ENCODE results near the gene DUSP2.
"Not testable (repeated sequence)": the region's sequence is repeated elsewhere in the genome, so short reads cannot be mapped to it uniquely, and the experiment has no call there.

The DUSP2 gene

DNA sequence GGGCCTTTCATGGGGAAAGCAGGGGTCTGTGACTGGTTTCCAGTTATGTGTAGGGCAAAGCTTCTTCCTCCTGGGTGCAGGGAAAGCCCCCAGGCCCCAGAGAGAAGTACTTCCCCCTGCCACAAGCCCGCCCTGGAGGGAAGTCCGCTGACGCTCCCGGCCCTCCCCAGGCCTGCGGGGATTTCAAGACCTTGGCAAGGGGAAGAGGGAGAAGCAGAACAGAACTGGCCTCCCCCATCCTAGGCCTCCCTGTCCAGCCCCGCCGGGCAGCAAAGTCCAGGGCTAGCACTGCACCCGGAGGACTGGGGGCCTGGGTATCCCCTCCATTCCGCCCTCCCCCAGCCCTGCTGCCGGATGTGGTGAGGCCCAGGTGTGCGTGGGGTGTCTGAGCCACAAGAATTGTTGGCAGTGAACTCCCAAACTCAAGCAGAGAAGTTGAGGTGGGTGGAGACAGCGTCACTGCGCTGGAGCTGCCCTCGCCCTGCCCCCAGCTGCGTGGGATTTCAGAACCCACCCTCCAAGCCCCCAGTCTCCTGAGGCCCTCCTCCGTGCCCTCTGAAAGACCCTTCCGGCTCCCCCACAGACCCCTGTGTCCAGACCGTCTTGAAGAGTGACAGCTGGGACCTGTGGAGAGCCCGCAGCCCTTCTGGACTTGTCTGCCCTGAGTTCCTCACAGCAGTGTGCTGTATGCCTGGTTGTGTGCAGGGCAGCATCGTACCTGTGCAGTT lies 1.1 kb upstream of the DUSP2 start:
- DNase-seq: peak; percentile 92

DNA sequence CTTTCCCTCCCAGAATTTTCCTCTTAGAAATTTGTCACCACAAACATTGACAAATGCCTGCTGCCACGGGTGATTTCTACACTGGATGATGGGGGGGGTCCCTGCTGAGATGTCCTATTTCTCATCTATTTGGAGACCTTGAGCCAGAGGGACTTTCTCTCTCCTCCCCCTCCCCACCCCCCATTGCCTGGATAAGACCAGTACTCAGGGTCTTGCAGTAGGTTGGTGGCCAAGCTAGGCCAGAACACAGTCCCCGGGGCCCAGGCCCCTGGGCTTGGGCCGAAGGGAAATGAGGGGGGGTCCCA lies 560 bp upstream of the DUSP2 start:
- no peak for DNase-seq

DNA sequence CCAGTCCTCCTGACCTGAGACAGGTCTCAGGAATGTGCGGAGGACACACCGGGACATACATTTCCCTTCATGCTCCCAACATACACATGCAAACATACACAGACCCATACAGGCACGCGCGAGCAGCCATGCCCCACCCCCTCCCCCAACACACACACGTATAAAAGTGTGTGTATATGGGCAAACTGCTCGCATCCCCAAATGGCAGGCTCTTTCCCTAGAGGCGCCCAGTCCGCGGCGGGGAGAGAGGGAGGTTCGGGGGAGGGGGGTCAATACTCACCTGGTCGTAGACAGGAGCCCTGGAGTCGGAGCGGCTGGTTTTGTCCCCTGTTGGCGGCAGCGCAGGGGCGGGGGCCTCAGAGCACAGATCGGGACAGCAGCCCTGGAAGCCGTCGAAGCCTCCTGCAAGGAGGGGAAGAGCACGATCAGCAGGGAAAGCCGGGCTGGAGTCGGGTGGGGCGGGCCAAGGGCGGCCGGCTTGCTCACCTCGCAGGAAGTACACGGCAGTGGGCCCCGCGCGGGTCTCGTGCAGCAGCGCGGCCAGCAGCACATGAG lies 682 bp downstream of the DUSP2 start:
- peak; percentile 80 for DNase-seq

DNA sequence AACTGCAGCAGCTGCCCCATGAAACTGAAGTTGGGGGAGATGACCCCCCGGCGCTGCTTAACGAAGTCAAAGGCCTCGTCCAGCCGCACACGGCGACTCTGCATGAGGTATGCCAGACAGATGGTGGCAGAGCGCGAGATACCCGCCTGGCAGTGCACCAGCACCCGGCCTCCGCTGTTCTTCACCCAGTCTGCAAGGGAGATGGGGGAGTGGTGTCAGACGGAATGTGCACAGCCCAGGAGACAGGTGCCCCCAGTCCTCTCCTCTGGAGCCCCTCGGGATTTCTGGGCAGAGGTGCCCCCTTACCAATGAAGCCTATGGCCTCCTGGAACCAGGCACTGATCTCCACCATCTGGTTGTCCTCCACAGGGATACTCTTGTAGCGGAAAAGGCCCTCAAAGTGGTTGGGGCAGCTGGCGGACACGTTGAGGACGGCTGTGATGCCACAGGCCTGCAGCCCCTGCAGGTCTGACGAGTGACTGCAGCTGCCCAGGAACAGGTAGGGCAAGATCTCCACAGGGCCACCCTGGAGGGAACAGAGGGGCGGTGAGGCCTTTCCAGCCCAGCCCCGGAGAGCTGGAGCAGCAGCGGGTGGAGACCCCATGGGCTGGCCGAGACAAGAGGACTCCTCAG lies 1.3 kb downstream of the DUSP2 start:
- peak; percentile 80 for DNase-seq

DNA sequence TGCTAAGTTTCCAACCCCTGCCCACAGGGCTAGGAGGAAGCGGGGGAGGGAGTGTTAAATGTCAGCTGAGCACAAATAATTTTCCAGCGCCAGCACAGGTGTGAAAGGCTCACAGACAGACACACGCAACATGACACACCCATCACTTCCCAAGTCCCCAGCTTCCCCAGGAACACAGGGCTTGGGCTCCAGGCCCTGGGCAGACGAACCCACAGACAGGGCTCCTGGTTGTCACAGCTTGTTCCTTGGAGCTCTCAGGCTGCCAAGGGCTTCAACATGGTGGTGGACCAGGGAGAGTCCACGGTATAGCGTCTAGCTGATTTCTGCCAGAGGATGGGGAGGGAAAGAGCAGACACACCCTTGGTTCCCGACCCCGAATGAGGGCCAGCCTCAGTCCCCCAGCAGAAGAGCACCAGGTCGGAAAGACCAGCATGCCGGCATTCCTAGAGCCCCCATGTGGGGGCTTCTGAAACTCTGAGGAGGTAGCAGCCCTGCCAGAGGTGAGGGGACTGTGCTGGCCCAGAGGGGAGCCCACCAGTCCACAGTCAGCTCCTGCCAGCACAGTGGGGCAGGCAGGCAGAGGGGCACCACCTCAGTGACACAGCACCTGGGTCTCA lies 1.9 kb downstream of the DUSP2 start:
- DNase-seq: no peak

DNA sequence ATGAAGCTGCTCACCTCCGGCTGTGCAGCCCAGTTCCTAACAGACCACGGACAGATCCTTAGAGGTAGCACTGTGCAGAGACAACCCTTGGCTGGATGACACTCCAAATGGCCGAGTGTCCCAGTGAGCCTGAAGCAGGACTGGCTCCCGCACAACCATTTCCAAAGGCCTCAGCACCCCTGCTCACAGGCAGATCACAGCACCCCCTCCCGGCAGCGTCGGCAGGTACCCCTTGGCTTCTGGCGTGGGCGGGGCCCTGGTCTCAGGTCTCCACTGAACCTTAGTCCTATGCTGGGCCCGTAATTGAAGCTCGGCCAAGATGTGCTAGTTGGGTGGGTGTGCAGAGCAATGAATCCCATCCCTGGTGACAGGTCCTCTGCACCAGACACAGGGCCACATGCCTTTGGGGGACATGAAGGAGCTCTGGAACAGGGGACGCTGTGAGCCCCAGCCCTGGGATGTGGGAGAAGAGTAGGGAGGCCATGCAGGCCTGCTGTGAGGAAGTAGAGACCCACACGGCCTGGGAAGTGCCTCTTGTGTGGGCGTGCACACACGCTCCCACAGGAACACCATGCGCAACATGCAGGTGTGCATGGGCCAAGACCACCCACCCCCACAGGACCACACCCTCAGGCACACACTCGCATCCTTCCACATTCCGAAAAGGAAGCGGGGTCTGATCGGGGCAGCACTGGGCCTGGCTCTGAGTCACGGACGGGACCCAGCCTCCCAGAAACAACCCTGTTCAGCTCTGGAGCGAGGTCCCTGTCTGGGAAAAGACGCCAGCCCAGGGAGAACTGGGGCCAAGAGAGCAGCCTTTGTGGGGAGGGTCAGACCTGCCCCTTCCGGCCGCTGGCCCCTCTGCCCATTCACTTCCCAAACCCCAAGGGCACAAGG lies 2.8 kb downstream of the DUSP2 start:
- peak; percentile 94 for DNase-seq

DNA sequence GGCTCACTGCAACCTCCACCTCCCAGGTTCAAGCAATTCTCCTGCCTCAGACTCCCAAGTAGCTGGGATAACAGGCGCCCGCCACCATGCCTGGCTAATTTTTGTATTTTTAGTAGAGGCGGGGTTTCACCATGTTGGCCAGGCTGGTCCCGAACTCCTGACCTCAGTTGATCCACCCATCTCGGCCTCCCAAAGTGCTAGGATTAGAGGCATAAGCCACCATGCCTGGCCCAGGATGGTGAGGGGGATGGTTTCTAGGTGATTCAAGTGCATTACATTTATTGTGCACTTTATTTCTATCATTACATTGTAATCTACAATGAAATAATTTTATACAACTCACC lies 3.6 kb downstream of the DUSP2 start:
- DNase-seq: not testable (repeated sequence)

DNA sequence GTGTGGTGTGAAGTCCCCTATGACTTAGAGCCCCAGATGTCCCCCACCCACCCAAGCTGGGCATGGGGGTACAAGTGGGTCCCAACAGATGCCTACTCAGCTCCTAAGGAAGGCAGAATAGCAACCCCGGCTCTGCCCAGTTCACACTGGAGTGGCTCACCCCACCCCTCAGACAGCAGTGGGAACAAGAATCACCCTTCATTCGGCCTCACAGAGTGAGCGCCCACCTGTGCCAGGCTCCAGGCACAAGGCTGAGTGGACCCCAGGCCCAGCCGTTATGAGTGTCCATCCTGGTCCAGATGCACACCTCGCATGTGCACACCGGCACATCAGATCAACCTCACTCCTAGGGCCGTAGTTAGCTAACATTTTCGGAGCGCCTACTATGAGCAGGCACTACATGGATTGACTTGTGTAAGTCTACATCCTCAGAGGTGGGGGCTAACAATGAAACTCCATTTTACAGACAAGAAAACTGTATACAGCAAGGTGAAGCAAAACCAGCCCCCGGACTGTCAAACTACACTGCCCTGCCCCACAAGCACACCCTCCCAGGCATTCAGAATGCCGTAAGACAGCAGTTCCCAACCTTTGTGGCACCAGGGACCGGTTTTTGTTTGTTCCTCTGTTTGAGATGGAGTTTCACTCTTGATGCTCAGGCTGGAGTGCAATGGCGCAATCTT lies 4.2 kb downstream of the DUSP2 start:
- no peak for DNase-seq

DNA sequence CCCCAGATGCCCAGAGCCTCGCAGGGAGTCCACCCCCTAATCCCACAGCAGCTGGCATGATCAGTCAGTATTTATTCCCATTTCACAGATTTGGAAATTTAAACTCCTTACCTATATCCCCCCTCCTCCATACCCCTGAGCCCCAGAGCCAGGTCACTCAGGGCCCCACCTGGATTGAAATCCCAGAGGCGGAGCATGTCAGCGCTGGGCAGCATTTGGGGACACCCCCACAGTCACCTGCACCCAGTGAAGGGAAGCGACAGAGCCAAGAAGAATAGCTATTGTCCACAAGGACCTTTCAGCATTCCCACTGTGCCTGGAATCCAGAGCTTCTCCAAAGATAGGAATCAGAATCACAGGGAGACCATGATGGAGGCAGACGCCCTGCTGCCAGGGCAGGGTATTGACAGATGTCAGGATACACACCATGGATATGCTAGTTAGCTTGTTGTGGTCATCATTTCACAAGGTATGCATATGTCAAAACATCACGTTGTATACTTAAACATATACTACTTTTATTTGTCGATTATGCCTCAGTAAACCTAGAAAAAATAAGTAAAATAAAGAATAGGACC lies 6.0 kb downstream of the DUSP2 start:
- DNase-seq: no peak

DNA sequence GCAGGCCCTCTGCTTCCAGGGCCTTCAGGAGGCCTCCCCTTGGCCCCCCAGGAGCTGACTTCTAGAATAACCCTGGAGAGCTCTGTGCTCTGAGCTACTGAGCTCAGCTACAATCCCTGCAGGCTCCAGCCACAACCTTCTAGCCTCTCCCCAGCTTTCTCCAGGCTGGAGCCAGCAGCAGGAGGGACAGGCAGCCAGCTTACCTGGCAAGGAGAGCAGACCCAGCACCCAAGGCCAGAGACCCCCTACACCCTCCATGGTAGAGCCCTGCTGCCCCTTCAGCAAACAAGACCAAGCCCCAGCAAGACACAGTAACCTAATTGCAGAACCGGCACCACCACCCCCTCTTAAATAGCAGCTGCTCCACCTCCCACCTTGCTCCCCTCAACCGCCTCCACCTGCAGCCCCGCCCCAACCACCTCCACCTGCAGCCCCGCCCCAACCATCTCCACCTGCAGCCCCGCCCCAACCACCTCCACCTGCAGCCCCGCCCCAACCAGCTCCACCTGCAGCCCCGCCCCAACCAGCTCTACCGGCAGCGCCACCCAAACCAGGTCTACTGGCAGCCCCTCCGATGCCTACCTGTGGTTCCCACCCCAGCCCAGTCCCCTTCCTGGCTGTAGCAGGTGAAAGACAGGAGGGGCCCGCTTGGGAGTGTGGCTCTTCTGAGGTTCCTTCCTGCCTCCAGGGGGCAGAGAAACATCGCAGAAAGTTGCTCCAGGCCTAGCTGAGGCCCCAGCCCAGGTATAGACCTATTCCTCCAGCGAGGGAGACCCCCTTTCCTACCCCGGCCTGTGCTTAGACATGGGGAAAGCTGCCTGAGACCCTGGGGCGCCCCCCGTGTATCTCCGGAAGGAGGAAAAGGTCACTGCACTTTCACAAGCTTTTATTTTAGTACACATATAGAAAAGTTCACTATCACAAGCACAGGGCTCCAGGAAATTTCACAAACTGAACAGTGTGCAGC lies 6.8 kb downstream of the DUSP2 start, which contains the start of gene ASTL:
Gene ASTL, minus strand, starts transcription at position 324 of the 967 bp plus-strand sequence. Its CDS starts 66 bp downstream, at position 258.
- DNase-seq: peak; percentile 81

DNA sequence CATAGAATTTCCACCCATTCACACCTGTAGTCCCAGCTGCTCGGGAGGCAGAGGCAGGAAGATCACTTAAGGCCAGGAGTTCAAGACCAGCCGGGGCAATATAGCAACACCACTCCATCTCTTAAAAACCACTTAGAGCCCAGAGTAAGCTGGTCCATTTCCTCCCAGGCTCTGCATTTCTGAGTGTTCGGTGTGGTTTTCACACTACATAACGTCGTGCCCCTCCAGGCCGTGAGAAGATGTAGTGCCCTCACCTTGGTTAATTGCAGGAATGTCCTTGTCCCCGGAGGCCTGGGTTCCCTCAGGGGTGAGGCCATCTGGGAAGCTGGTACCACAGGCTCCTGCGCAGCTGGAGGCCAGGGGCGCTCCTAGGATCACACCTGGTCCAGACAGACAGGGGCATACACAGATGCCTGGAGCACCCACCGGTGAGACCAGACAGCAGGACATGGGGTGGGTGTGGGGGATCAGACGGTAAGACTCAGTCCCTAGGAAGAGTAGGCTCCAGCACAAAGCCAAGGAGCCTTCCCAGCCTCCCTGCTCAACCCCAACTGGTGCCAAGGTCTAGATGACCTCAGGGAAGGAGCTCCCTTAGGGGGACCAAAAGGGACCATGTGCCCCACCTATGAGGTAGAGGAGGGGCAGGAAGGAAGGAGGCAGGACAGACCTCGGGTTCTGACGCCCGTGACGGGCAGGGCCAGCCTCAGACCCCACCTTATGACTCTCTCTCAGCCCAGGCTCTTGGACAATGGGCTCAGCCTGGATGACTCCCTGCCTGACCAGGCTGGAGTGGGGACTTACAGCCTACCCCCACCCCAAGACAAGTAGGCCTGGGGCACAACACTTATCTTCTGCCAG lies 7.7 kb downstream of the DUSP2 start:
- no peak for DNase-seq

DNA sequence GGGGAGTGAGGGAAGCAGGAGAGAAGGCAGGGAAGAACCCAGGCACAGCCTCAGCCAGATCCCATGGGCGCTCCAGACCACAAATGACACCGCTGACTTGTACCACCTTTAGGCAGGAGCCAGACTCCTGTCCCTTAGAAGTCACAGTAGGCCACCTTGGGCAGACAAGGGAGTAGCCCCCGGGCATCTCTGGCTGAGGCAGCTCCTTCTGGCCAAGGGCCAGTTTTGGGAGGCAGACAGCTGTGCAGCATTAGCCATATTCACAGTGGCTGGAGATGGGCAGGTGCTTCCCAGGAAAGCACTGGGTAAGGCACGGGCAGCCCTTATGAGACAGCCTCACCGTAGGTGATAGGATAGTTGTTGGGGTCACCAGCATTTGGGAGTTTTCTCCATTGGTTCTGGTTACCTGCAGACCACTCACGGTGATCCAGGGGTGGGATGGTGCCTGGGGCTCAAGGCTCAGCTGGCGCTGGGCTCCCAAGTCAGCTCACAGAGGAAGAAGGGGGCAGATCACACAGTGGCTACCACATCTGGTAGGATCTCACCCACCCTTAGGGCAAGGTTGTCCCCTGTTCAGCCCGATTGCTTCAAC lies 9.0 kb downstream of the DUSP2 start:
- DNase-seq: no peak

DNA sequence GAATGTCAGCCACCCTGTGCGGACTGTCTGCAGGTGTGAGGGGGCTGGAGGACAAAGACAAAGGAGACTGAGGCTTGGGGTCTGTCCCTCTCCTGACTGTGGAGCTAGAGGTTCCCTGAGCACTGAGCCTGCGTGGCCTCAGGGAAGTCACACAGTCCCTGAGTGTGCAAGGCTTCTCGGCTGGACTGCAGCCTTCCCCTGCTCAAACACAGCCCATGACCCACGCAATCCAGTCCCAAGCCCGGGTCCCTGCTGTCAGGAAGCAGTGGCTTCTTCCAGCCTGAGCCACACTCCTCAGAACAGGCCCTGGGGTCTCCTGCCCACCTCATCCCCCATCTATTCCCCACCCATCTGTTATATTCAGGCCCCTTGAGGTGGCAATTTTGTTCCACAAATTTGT lies 9.6 kb downstream of the DUSP2 start:
- no peak for DNase-seq

DNA sequence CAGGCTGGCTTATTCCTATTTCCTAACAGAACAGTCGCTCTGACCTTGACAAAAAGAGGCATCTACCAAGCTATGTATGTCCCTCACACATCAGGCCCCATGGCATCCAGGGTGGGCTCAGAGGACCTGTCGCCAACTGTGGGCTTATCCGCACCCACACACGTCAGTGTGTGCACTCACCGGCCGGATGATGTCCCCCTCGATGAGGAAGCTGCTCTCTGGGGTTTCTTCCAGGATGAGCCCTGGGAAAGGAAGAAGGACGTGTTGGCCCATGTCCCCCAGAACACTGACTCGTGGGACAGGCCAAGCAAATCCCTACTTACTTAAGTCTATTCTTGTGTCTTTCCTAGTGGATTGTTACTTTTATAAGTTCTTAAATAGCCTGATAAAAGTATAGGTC lies 10.1 kb downstream of the DUSP2 start:
- no peak for DNase-seq

DNA sequence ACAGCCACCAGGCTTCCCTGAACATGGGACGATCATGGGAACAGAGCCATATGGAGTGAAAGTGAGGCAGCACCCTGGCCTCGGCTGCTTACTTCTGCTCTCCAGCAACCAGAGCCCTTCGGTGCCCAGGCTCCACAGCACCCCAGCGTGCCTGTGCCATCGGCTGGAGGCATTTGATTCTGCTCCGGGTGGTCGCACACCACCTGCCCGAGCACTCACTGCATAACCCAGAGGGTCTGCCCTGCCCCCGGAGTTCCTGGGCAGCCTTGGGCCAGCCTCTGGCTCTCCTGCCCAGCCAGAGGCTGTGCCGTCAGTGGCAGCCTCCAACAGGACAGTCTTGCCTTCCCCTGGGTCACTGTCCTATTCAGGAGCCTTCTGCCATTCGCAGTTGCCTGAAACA lies 10.8 kb downstream of the DUSP2 start:
- DNase-seq: no peak

DNA sequence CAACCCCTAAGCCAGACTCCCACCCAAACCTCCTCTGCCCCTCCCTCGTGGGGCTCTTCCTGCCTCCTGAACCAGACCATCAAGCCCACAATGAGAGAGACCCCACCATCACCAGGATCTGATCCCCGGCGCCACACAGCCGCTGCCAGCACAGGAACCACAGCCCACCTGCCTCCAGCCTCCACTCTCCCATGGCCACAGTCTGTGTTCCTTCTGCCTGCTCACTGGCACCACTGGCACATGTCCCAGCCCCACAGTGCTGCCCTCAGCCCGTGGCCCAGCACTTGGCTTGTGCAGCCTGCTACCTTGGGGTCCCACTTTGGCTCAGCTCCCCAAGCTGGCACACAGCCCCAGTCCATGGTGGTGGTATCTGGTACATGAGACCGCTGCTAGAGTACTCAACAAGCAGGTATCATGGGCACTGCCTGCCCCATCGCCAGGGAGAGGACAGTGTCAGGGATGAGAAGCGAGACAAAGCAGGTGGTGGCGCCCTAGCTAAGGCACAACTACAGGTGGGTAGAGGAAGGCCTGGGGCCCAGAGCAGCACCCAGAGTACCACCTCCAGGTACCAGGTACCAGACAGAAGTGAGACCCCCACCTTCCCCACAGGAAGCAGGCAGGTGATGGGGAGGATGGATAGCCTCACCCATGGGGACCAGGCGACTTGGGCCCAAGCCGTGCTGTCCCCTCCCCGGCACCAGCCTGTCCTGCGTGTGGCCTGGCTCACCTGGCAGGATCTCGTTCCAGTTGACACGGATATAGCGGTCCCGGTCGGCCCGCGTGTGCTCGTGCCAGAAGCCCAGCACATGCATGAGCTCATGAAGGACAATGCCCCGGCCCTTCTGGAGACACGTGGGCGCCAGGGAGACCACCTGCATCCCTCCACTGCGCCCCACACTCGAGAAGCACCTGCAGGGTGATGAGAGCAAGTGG lies 13.2 kb downstream of the DUSP2 start:
- no peak for DNase-seq

DNA sequence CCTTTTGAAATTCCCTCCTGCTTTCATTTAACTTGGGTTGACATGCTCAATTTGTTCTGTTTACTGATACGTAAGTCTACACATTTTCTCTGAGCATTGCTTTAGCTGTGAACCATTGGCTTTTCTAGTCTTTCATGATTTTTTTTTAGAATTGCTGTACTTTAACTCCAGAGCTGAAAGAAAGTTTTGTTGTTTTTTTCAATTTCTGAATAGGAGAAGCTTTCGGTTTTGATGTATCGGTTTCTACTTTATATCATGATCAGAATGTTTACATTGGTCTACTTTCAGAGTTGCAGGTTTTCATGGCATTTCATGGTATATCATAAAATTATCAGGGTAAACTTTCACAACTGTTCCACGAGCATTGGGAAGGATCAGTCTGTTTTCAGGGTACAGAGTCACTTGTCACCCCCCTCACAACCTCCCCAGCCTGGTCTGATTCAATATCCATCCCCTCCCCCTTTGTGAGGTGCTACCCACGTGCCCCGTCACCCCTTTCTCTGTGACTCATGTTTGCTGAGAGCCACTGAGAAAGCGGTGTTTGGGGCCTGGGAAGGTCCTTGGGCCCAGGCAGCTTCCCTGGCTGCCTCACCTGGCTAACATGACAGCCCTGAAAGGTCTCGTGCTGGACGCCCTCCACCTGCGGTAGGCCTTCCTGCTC lies 14.0 kb downstream of the DUSP2 start:
- DNase-seq: no peak

DNA sequence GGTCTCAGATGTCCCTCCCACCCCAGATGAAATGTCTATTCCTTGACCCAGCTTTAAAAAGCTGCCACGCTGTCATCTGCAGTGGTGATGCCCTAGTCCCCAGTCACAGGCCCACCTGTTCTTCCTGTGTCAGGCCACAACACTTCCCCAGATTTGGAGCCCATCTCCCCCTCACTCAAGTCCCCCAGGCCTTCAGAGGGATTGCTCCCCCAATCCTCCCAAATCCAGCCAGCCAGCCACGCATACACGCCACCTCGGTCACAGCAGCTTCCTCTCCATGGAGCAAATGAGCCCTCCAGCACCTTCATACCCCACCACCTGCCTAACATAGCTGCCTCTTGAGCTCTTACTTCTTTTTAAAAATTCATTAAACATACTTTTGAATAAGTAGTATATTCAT lies 14.8 kb downstream of the DUSP2 start:
- no peak for DNase-seq

Measured in activated CD8-positive, alpha-beta memory T cell treated with anti-CD3 and anti-CD28 coated beads, Interleukin-2, amount 50 U/mL, for 48 hours (primary cell).